NCI-H69 (cell line): Measurements from ENCODE around the gene ITPK1.

Experiments
- DNase-seq: peaks from one replicate; lab custom pipeline; 2025; lab: John Stamatoyannopoulos, UW

The ITPK1 gene

GRCh38 chr14:92888896-92889295, 226.8 kb downstream of the ITPK1 start:
- no peak for DNase-seq

DNA sequence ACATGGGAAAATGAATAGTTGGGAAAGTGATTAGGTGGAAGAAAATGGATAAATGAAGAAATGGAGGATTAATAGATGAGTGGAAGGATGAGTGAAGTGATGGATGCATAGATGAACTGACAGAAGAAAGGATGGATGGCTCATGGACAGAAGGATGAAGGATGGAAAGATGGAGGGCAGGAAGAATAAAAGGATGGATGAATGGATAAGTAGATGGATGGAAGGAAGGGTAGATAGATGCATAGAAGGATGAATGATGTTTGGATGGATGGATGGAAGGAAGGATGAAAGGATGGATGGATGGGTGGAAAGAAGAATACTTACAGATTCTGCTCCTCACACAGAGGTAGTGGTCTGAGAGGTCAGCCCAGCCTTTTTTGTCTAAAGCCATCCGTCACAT, 228.6 kb downstream of the ITPK1 start:
- no peak for DNase-seq
